HG02870 (cell line): ENCODE measurements around the gene EHBP1L1.

ENCODE experiments used
- ATAC-seq: cut with Tn5 transposase; IDR thresholded peaks from one replicate; pipeline ENCODE4 v1.9.1; 2021; ENCODE audit warnings: mild to moderate bottlenecking, moderate library complexity; ENCODE audit not compliant: unreplicated experiment

The EHBP1L1 gene

GRCh38 chr11:65592858-65593517 is 17.1 kb downstream of the EHBP1L1 start:
- ATAC-seq = no peak

- no peak for ATAC-seq
These were observed 17.9 kb downstream of the EHBP1L1 start for GRCh38 chr11:65593518-65594414.

GRCh38 chr11:65595131-65595530 is 19.3 kb downstream of the EHBP1L1 start:
- no peak for ATAC-seq

GRCh38 chr11:65595543-65596281 is 19.9 kb downstream of the EHBP1L1 start, which contains the start of gene KCNK7:
Gene KCNK7 (minus strand): TSS chr11:65595800. CDS start chr11:65595772, 28 bp downstream.
- ATAC-seq = no peak

- no peak for ATAC-seq
These were observed 20.7 kb downstream of the EHBP1L1 start for GRCh38 chr11:65596520-65596919.

GRCh38 chr11:65598258-65598699 is 22.4 kb downstream of the EHBP1L1 start:
- no peak for ATAC-seq

GRCh38 chr11:65599216-65599954 is 23.5 kb downstream of the EHBP1L1 start:
- ATAC-seq = no peak

- no peak for ATAC-seq
These were observed 24.0 kb downstream of the EHBP1L1 start for GRCh38 chr11:65599955-65600246.

GRCh38 chr11:65604258-65604657 is 28.4 kb downstream of the EHBP1L1 start:
- ATAC-seq = no peak

- no peak for ATAC-seq
These were observed 31.2 kb downstream of the EHBP1L1 start for GRCh38 chr11:65606876-65607613.

GRCh38 chr11:65607614-65608426 is 32.0 kb downstream of the EHBP1L1 start:
- ATAC-seq = no peak

GRCh38 chr11:65609229-65609628 is 33.4 kb downstream of the EHBP1L1 start:
- no peak for ATAC-seq

GRCh38 chr11:65609665-65610064 is 33.8 kb downstream of the EHBP1L1 start:
- no peak for ATAC-seq

- ATAC-seq = no peak
These were observed 34.6 kb downstream of the EHBP1L1 start for GRCh38 chr11:65610404-65610803.

GRCh38 chr11:65611028-65611757 is 35.3 kb downstream of the EHBP1L1 start:
- ATAC-seq = no peak

GRCh38 chr11:65611758-65612603 is 36.1 kb downstream of the EHBP1L1 start:
- ATAC-seq = no peak

GRCh38 chr11:65612691-65613090 is 36.8 kb downstream of the EHBP1L1 start:
- no peak for ATAC-seq
